ENCODE measurements around the gene HARBI1.

DNA sequence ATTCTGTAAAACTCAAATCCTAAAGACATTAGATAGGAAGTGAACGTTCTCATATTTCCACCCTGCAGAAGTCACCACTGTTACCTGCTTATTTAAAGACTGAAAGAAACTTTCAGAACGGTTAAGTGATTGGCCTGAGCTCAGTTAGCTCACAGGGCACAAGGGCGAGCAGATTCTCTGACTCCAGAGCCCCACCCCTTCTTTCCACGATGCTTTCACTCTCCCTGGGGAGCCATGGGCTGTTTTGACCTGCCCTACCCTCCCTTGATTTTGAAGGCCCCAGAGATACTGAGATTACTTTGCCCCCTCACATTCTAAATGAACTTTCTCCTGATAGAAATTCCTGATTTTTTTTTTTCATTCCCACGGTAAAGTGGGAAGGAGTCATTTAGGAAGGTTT is 49.5 kb upstream of the HARBI1 start:
- TF ChIP-seq, protein P1, sequence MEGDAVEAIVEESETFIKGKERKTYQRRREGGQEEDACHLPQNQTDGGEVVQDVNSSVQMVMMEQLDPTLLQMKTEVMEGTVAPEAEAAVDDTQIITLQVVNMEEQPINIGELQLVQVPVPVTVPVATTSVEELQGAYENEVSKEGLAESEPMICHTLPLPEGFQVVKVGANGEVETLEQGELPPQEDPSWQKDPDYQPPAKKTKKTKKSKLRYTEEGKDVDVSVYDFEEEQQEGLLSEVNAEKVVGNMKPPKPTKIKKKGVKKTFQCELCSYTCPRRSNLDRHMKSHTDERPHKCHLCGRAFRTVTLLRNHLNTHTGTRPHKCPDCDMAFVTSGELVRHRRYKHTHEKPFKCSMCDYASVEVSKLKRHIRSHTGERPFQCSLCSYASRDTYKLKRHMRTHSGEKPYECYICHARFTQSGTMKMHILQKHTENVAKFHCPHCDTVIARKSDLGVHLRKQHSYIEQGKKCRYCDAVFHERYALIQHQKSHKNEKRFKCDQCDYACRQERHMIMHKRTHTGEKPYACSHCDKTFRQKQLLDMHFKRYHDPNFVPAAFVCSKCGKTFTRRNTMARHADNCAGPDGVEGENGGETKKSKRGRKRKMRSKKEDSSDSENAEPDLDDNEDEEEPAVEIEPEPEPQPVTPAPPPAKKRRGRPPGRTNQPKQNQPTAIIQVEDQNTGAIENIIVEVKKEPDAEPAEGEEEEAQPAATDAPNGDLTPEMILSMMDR (IDR thresholded peaks at IDR 0.05; ENCODE audit: insufficient read depth, low read depth, low read length) = no peak
- TF ChIP-seq EZH2 (IDR thresholded peaks at IDR 0.05; ENCODE audit: insufficient read depth, low read length) = no peak
